ENCODE results near the gene NPPC.
A peak's percentile ranks its signal among the peaks of the same experiment; 100 is the strongest.

Gene NPPC

GRCh38 chr2:231934441-231935206 is 8.4 kb upstream of the NPPC start:
- DNase-seq, result no peak

GRCh38 chr2:231933916-231934401 is 7.8 kb upstream of the NPPC start:
- no peak for DNase-seq

- DNase-seq, result no peak
Observed at GRCh38 chr2:231932985-231933915, 7.1 kb upstream of the NPPC start.

- DNase-seq, result no peak
Observed at GRCh38 chr2:231932711-231932970, 6.4 kb upstream of the NPPC start.

GRCh38 chr2:231931481-231931915 is 5.3 kb upstream of the NPPC start:
- no peak for DNase-seq

- no peak for DNase-seq
Observed at GRCh38 chr2:231930593-231931281, 4.5 kb upstream of the NPPC start.

- DNase-seq, result peak; percentile 48
Observed at GRCh38 chr2:231929961-231930592, 3.9 kb upstream of the NPPC start.

- DNase-seq, result no peak
Observed at GRCh38 chr2:231928901-231929725, 2.9 kb upstream of the NPPC start.

GRCh38 chr2:231928481-231928880 is 2.3 kb upstream of the NPPC start:
- DNase-seq, result no peak

- no peak for DNase-seq
Observed at GRCh38 chr2:231927566-231927890, 1.3 kb upstream of the NPPC start.

GRCh38 chr2:231926761-231927565 is 767 bp upstream of the NPPC start:
- DNase-seq, result peak; percentile 48

GRCh38 chr2:231925303-231926179 is 655 bp downstream of the NPPC start:
- peak; percentile 73 for DNase-seq

GRCh38 chr2:231924889-231925275 is 1.3 kb downstream of the NPPC start:
- no peak for DNase-seq

GRCh38 chr2:231923951-231924888 is 2.0 kb downstream of the NPPC start:
- DNase-seq, result no peak

- DNase-seq, result no peak
Observed at GRCh38 chr2:231923010-231923344, 3.2 kb downstream of the NPPC start.

- no peak for DNase-seq
Observed at GRCh38 chr2:231922311-231923009, 3.7 kb downstream of the NPPC start.

- DNase-seq, result no peak
Observed at GRCh38 chr2:231920795-231921194, 5.4 kb downstream of the NPPC start.

GRCh38 chr2:231920366-231920765 is 5.8 kb downstream of the NPPC start:
- DNase-seq, result no peak

All from RPMI8226 (cell line).